Activated CD8-positive, alpha-beta memory T cell treated with anti-CD3 and anti-CD28 coated beads, Interleukin-2, amount 50 U/mL, for 4 hours (primary cell): ENCODE data around the gene SIT1.

Source experiments
- DNase-seq: peaks from one replicate; pipeline ENCODE4 v3.0.0-alpha.2; 2020

Gene SIT1

GRCh38 chr9:35650341-35651158, at the start of gene SIT1:
Gene SIT1, minus strand, starts transcription at chr9:35650931. Its CDS starts 78 bp downstream, at chr9:35650853.
- no peak for DNase-seq

DNA sequence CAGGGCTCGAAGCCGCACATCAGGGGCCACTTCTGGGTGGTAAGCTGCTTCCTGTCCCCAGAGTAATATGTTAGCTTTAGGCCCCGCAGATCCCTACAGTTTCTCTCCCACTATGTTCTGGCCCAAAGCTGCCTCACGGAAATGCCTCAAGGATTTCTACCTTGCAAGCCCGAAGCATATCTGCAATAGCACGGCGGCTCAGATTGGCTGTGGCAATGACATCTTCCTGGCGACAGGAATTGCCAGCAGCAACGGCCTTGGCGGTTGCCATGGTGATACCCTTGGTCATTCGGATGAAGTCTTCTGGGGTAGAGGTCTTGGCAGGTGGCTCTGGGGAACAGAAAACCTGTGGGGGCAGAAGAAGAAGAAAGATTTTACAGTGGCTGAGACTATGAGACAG, 49.3 kb upstream of the SIT1 start:
- DNase-seq: no peak

DNA sequence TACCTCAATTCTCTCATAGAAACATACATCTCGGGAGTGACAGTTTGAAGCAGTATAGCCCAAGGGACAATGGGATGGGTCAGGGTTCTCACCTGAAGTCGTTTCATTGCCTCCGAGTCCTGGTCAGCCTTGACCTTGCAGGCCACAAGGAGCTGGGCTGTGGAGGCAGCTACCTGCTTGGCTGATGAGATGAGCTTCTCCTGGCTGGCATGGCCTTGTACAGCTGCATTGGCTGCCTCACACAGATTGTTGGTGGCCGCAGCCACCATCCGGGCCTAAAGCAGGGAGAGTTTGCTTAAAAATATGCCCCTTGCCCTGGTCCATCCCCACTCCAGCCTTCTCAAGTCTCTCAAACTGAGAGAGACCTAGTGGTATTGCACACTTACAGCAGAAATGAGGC, 47.5 kb upstream of the SIT1 start:
- DNase-seq: no peak

- no peak for DNase-seq
Observed at GRCh38 chr9:35697486-35697885, 46.8 kb upstream of the SIT1 start.

GRCh38 chr9:35696520-35697215, 45.9 kb upstream of the SIT1 start:
- DNase-seq: peak; percentile 60

- no peak for DNase-seq
Observed at GRCh38 chr9:35695943-35696401, 45.2 kb upstream of the SIT1 start.

DNA sequence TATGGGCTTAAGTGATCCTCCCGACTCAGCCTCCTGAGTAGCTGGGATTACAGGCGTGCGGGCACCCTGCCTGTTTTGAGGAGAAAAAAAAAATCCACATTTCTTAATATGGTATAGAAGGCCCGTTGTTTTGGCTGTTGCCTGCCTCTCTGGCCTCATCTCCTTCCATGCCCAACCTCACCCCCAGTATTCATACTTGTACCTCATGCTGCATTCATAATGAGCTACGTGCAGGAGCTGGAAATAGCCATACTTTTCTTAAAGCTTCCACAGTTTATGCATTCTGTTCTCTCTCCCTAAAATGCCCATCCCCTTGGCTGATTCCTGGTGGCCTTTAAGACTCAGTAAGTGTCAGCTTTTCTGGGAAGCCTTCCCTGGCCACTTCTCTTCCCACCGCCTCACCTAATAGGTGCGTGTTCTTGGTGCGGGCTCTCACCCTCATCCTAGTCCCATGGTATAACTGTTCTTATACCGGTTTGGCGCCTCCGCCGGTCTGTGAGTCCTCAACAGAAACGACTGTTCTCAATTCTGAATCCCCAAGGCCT, 41.1 kb upstream of the SIT1 start:
- DNase-seq: no peak

- no peak for DNase-seq
Observed at GRCh38 chr9:35691334-35691650, 40.6 kb upstream of the SIT1 start.

DNA sequence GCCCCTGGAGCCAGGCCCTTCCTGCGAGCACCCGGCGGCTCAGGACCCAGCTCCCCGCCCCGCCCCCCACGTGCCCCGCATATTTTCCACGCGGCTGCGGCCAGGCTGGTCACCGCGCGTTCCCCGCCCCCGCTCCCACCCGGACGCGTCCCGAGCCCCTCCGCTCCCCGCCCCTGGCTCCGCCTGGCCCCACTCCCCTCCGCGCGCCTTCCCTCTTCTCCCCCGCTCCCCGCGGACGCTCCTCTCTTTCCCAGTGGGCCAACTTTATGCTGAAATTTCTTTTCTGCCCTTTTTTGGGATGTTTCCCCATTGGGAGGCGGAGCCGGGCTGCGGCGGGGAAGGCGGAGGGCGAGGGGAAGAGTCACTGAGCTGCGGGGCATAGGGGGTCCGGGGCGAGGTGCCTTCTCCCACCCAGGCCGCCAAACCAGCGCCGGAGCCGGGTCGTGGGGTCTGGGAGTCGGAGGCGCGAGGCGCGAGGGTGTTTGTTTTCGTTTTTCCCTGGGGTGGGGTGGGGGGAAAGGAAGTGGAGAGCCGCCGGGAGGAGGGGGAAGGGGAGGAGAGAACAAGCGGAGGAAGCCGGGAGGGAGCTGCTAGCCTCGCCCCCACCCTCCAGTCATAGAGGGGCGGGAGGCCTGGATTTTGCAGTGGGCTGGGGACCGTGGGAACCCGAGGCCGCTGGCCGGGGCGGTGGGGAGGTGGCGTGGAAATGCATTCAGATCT, 40.0 kb upstream of the SIT1 start:
- DNase-seq: peak; percentile 35

DNA sequence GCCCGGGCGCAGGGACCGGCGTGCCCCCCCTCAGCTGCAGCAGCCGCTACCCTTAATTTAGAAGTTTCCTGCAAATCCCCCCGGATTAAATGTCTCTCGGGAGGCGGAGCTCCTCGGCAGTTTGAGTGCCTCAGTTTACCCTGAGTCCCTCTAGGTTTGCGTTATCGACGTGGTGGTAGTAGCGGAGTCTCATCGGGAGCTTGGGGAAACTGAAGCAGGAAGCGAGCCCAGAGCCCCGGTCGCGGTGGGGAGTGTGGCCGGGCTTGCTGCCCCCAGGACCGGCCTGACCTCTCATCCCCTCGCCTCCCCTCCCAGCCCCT, 39.5 kb upstream of the SIT1 start:
- DNase-seq: no peak

- no peak for DNase-seq
Observed at GRCh38 chr9:35689542-35690293, 39.0 kb upstream of the SIT1 start, which contains the start of gene TPM2. Gene TPM2, minus strand, starts transcription at chr9:35689925. Its CDS starts 108 bp downstream, at chr9:35689817.

- DNase-seq: no peak
Observed at GRCh38 chr9:35688558-35689541, 38.1 kb upstream of the SIT1 start.

- DNase-seq: no peak
Observed at GRCh38 chr9:35687972-35688557, 37.3 kb upstream of the SIT1 start.

- no peak for DNase-seq
Observed at GRCh38 chr9:35687306-35687705, 36.6 kb upstream of the SIT1 start.

DNA sequence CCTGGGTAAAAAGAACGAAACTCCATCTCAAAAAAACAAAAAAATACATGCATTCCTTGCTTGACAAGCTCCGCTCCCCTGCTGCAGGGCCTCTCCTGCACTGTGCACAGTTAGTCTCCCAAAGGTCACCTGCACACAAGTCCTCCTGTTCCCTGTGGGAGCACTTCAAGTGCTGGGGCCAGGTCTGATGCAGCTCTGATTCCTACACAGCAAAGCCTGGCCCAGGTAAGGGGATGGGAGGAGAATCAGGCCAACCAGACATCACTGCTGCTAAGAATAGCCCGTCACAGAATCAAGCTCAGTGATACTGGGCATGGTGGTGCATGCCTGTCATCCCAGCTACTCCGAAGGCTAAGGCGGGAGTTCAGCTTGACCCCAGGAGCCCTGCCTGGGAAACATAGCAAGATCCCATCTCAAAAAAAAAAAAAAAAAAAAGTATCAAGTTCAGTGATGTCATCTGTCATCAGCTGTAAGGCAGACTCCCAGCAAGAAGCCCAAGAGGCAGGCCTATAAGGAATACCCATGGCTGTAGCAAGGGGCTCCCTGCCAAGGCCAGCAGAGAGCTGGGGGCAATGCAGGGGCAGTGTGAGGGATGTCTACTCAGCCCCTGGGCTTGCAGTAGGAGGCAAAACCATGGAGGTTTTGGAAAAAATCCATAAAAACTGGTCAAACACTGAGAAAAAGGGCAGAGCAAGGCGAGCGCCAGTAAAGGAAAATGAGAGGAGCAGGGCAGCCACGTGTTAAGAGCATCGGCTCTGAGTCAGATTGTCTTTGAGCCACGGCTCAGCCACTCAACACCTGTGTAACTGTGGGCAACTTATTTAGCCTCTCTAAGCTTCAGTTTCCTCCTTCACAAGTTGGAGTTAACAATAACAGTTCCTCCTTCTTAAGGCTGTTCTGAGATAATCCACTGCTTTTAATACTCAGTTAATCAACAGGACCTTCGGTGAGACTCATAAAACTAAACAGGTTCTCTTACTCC, 35.8 kb upstream of the SIT1 start:
- DNase-seq: no peak

GRCh38 chr9:35685506-35685905, 34.8 kb upstream of the SIT1 start:
- DNase-seq: no peak

DNA sequence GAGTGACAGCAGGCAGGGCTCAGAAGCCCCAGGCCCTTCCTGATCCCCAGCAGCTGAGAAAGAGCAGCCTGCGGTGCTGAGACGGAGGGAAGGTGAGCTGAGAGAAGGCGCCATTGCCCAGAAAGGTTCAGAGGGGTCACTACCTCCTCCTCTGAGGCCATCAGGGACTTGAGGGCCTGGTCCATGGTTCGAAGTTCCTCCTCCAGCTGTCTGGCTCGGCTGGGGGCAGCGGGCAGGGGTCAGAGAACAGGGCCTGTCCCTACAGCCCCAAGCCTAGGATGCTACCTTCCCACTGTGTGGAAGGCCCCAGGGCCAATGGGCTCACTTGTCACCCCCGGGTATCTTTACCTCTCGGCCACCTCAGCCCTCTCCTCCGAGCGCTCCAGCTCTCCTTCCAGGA, 34.2 kb upstream of the SIT1 start:
- no peak for DNase-seq

GRCh38 chr9:35683323-35683722, 32.6 kb upstream of the SIT1 start:
- no peak for DNase-seq

DNA sequence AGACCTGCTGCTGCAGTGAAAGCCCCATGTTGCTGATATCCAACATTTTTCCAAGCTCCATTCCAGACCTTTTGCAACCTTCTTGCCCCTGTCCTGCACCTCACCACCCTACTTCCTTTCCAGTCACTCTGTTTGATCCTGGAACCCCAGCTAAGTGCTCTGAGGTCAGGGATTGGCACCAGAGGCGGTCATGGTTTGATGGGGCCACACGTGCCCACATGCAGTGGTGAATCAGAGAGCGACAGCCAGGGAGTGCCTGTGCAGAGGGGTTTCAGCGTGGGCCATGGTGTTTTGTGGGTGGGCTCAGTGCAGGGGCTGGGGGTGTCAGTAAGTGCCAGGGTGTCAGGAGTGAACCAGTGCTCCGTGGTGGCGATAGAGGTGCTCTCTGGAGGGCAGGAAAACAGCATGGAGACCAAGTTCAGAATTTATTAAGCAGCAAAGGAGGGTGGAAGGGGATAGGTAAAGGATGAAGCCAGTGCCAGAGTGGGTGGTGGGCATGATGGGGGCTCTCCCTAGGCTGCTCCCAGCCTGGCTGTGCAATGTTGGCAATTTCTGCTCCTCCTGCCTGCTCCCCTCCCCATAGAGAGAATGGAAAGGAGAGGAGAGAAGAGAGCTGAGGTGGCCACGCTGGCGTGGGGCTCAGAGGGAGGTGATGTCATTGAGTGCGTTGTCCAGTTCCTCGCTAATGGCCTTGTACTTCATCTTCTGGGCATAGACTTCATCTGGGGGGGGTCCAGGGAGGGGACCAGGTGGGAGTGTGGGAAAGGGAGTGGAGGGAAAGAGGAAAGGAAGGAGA, 32.0 kb upstream of the SIT1 start:
- DNase-seq: no peak
